ENCODE results near the gene GORASP1. TPM values are rescaled to one million over a fixed set of nuclear protein-coding genes. Genes with fewer than 3 reads are reported as not detected.

Gene GORASP1
- total RNA-seq, 2 experiments from 2014 or later = 51.5 to 59.9 TPM

DNA sequence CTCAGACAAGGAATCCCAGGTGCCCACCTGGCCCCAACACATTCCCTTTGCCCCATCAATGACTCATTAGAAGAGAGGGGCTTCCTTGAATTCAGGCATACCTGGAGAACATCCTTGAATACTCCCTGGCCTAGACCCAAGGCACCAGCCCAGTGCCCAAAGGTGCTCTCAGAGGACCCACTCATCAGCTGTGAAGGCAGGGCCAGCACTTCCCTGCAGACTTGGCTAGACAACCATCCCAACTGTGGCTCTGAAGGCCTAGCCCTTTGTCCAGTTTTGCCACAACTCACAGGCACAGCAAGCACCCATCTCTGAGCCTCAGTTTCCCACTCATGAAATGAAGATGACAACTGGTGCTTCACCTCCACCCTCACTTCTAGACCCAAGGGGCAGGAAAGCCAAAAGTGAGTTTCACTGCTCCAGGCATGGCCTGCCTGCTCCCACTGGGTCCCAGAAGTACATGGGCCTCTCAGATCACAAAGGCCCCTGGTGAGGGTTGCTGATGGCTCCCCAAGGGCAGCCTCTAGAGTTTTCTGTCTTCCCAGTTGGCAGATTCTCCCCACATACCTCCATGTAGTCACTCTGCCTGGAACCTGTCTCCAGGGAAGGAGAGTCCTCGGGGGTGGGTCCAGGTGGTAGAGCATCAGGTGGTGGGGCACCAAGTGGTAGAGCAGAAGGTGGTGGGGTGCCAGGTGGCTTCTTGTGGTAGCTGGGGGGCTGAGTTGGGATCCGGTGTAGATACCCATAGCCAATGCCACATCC, 7.5 kb downstream of the GORASP1 start:
- H3K27ac ChIP-seq (ENCODE audit: low read depth, low read length, poor library complexity, severe bottlenecking) = no peak overlapping the region
- H4K20me1 ChIP-seq (ENCODE audit: insufficient read depth, low read length) = no peaks in the 10 kb centered on the region
- no peak overlapping the region for H3K4me3 ChIP-seq (ENCODE audit: low read depth, low read length, poor library complexity, severe bottlenecking)
- H3K36me3 ChIP-seq (ENCODE audit: insufficient read depth, low read length) = peaks cover 72% of the 10 kb centered on the region
- ChIA-PET POLR2A (no interaction called here), CTCF (ENCODE audit: unreplicated experiment) (no interaction called here)
- DNase-seq (ENCODE audit: low spot score) = no peak
- intact Hi-C loops (cut with micrococcal nuclease; ENCODE audit: unreplicated experiment) = loop anchor here (2.0 kb wide), 1 partner anchor 81 kb away; no protein-coding TSS in a partner anchor
- H3K9me2 ChIP-seq (ENCODE audit: insufficient read depth, low read length) = no peaks in the 10 kb centered on the region
- no TSS peak for BruUV-seq (replicated peaks)
- TF ChIP-seq EZH2phosphoT487 (IDR thresholded peaks at IDR 0.05; ENCODE audit: borderline replicate concordance, low read depth, low read length) = no peak
- TF ChIP-seq, protein P1, sequence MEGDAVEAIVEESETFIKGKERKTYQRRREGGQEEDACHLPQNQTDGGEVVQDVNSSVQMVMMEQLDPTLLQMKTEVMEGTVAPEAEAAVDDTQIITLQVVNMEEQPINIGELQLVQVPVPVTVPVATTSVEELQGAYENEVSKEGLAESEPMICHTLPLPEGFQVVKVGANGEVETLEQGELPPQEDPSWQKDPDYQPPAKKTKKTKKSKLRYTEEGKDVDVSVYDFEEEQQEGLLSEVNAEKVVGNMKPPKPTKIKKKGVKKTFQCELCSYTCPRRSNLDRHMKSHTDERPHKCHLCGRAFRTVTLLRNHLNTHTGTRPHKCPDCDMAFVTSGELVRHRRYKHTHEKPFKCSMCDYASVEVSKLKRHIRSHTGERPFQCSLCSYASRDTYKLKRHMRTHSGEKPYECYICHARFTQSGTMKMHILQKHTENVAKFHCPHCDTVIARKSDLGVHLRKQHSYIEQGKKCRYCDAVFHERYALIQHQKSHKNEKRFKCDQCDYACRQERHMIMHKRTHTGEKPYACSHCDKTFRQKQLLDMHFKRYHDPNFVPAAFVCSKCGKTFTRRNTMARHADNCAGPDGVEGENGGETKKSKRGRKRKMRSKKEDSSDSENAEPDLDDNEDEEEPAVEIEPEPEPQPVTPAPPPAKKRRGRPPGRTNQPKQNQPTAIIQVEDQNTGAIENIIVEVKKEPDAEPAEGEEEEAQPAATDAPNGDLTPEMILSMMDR (conservative IDR thresholded peaks at IDR 0.05; ENCODE audit: low read length) = no peak
- no peaks in the 10 kb centered on the region for H3K79me2 ChIP-seq (ENCODE audit: insufficient read depth, low read depth, low read length)
- H3K9me3 ChIP-seq (ENCODE audit: low read length) = no peaks in the 10 kb centered on the region
- no peak overlapping the region for H3K4me2 ChIP-seq (ENCODE audit: low read length)
- peaks cover 32% of the 10 kb centered on the region for H3K4me1 ChIP-seq (ENCODE audit: insufficient read depth, low read length, poor library complexity, severe bottlenecking)
- H2AFZ ChIP-seq (ENCODE audit: low read length) = no peak overlapping the region

DNA sequence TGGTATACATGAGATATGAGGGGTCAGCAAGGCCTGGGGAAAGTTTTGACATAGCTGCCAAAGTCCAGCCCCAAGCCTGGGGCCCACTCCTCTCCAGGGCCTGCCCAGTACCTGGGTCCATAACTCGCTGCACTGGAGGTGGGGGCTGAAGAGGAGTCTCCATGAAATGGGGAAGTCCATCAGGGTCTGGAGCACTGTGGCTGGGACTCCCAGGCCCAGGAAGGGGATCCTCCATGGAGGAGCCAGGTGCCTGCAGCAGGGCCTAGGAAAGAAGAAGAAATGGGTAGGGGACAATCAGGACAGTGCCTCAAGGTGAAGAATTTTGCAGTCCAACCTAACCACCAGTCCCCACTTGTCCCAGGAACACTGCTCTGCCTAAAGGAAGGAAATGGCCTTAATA, 8.2 kb downstream of the GORASP1 start:
- Histone ChIP-seq H3K4me1 (ENCODE audit: insufficient read depth, low read length, poor library complexity, severe bottlenecking) (peaks cover 27% of the 10 kb centered on the region), H3K79me2 (ENCODE audit: insufficient read depth, low read depth, low read length) (no peaks in the 10 kb centered on the region), H4K20me1 (ENCODE audit: insufficient read depth, low read length) (no peaks in the 10 kb centered on the region), H3K27ac (ENCODE audit: low read depth, low read length, poor library complexity, severe bottlenecking) (no peak overlapping the region), H3K9me3 (ENCODE audit: low read length) (no peaks in the 10 kb centered on the region), H3K36me3 (ENCODE audit: insufficient read depth, low read length) (peaks cover 79% of the 10 kb centered on the region), H3K4me3 (ENCODE audit: low read depth, low read length, poor library complexity, severe bottlenecking) (no peak overlapping the region), H3K4me2 (ENCODE audit: low read length) (no peak overlapping the region), H3K9me2 (ENCODE audit: insufficient read depth, low read length) (no peaks in the 10 kb centered on the region), H2AFZ (ENCODE audit: low read length) (no peak overlapping the region)
- CTCF ChIA-PET (ENCODE audit: unreplicated experiment) = no interaction called here
- no peak for DNase-seq (ENCODE audit: low spot score)
- TF ChIP-seq, protein P1 (conservative IDR thresholded peaks at IDR 0.05; ENCODE audit: low read length) = no peak
- TF ChIP-seq EZH2phosphoT487 (IDR thresholded peaks at IDR 0.05; ENCODE audit: borderline replicate concordance, low read depth, low read length) = no peak
- intact Hi-C loops (cut with micrococcal nuclease; ENCODE audit: unreplicated experiment) = no loop called here
- POLR2A ChIA-PET = no interaction called here
- BruUV-seq (replicated peaks) = no TSS peak

DNA sequence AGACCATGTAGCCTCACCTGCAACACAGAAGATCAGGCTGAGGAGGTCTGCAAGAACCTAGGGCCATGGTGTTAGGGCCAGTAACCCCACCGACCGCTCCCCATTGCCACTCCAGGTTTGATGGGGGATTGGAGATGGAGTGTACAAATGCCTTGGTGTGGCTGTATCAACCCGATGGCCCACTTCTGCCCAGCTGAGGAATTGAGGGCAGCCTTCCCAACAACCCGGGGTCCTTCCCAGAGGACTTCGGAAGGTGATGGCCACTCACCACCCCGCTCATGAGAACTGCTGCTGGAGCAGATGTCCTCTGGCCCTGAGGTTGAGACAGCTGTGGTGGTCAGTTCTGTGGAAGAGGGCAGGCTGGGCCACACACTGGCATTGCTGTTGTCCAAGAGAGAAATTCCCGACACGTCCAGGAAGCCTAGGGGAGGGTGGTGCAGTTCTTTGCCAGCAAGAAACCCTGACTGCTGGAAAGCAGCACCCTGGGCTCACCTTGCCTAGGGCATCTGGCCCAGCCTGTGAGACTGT, 8.9 kb downstream of the GORASP1 start:
- TF ChIP-seq, protein P1 (conservative IDR thresholded peaks at IDR 0.05; ENCODE audit: low read length) = no peak
- no peak for TF ChIP-seq EZH2phosphoT487 (IDR thresholded peaks at IDR 0.05; ENCODE audit: borderline replicate concordance, low read depth, low read length)
- ChIA-PET CTCF (ENCODE audit: unreplicated experiment) (no interaction called here), POLR2A (no interaction called here)
- Histone ChIP-seq H3K36me3 (ENCODE audit: insufficient read depth, low read length) (peaks cover 85% of the 10 kb centered on the region), H3K4me3 (ENCODE audit: low read depth, low read length, poor library complexity, severe bottlenecking) (no peak overlapping the region), H3K79me2 (ENCODE audit: insufficient read depth, low read depth, low read length) (no peaks in the 10 kb centered on the region), H3K9me3 (ENCODE audit: low read length) (no peaks in the 10 kb centered on the region), H3K27ac (ENCODE audit: low read depth, low read length, poor library complexity, severe bottlenecking) (no peak overlapping the region), H3K4me2 (ENCODE audit: low read length) (no peak overlapping the region), H3K4me1 (ENCODE audit: insufficient read depth, low read length, poor library complexity, severe bottlenecking) (peaks cover 21% of the 10 kb centered on the region), H3K9me2 (ENCODE audit: insufficient read depth, low read length) (no peaks in the 10 kb centered on the region), H2AFZ (ENCODE audit: low read length) (no peak overlapping the region), H4K20me1 (ENCODE audit: insufficient read depth, low read length) (no peaks in the 10 kb centered on the region)
- no TSS peak for BruUV-seq (replicated peaks)
- DNase-seq (ENCODE audit: low spot score) = no peak
- intact Hi-C loops (cut with micrococcal nuclease; ENCODE audit: unreplicated experiment) = no loop called here

Data from OCI-LY7 (cell line).